DND-41 (cell line): ENCODE results near the gene NR2C1.

Source experiments
- CTCF ChIP-seq: IDR thresholded peaks from 2 replicates; pipeline ENCODE4 v1.5.1; 2012; ENCODE audit warnings: borderline replicate concordance, low read length, moderate library complexity, mild to moderate bottlenecking; ENCODE audit not compliant: poor library complexity, severe bottlenecking; ENCODE audit errors: extremely low read depth
- EZH2 ChIP-seq: IDR thresholded peaks from 3 replicates; pipeline ENCODE4 v1.6.1; 2012; ENCODE audit warnings: borderline replicate concordance, low read depth, mild to moderate bottlenecking, moderate library complexity, low read length, inconsistent platforms; ENCODE audit not compliant: severe bottlenecking

- TF ChIP-seq CTCF (no peak), EZH2 (no peak)
Measured at GRCh38 chr12:94994312-94994711, 79.1 kb downstream of the NR2C1 start.
